ENCODE measurements around the gene LZTS3.

LZTS3 gene

DNA sequence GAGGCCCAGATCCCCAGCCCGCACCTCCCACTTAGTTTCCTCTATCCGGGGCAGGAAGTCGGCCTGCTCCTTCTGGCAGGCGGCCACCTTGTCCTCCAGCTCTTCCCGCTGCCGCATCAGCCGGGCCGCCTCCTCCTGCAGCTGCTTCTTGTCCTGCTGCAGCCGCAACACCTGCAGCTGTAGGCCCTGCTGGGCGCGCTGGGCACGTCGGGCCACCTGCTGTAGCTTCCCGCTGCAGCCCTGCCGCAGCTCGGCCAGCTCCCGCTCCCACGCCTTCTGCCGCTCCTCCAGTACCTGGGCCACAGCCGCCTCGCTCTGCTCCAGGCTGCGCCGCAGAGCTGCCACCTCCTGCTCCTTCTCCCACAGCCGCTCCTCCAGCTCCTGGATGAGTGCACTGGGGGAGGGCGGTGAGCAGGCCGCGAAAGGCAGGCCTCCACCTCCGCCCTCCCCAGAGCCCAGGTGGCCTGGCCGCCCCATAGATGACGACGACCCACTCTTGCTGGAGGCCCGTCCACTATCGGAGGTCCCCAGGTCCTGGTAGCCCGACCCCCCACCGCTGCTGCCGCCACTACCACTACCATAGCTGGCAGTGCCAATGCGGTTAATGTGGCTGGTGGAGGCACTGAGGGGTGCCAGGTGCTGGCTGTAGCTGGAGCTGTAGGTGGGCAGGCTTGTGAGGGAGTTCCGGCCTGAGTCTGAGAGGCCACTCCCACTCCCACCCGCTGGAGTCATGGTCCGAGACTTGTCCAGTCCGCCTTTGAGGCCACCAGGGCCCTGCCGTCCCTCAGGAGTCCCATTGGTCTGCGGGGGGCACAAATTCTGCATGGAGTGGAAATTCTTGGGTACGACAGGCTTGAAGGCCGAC, 7.6 kb downstream of the LZTS3 start:
- TF ChIP-seq CTCF (IDR thresholded peaks at IDR 0.05; ENCODE audit: control insufficient read depth, extremely low read depth, insufficient read depth): no peak
- H3K4me3 ChIP-seq (ENCODE audit: low read depth, low read length): no peak overlapping the region
- no peak for DNase-seq (ENCODE audit: low read depth)

GRCh38 chr20:3164763-3165410, 8.5 kb downstream of the LZTS3 start:
- TF ChIP-seq CTCF (IDR thresholded peaks at IDR 0.05; ENCODE audit: control insufficient read depth, extremely low read depth, insufficient read depth): no peak
- DNase-seq (ENCODE audit: low read depth): no peak

DNA sequence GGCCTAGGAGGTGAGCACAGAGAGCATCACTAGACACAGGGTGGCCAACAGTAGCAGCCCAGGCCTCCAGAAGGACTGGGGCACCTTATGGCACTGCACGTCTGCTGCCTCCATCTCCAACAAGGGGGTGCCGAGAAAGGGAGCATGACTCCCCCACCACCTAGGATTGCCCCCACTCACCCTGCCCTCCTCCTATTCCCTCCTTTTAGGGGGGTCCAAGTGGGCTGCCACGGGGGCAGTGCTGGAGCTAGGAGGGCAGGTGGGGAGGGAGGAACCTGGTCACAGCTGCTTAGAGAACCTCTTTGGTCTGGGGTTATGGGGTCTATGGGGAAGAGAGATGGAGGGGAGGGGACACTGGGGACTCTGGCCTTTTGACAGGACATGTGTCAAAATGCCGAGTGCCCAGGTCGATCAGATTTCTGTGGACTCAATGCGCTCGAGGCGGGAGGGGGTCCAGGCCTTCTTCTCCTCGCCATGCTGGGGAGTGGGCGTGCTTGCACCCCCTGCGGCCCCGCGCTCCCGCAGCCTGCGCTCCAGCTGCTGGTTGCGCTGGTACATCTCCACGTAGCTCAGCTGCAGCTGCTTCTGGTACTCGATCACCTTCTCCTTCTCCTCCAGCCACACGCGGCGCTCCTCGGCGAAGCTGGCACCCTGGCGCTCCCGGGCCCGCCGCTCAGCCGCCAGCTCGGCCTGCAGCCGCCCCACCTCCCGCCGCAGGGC, 9.1 kb downstream of the LZTS3 start:
- H3K4me3 ChIP-seq (ENCODE audit: low read depth, low read length): no peak overlapping the region
- no peak for TF ChIP-seq CTCF (IDR thresholded peaks at IDR 0.05; ENCODE audit: control insufficient read depth, extremely low read depth, insufficient read depth)
- no peak for DNase-seq (ENCODE audit: low read depth)

More at GRCh38 chr20:3164763-3165410, 8.5 kb downstream of the LZTS3 start:
- no peak overlapping the region for H3K4me3 ChIP-seq (ENCODE audit: low read depth, low read length)

GRCh38 chr20:3163099-3164042, 10.0 kb downstream of the LZTS3 start:
- no peak for DNase-seq (ENCODE audit: low read depth)
- no peak for TF ChIP-seq CTCF (IDR thresholded peaks at IDR 0.05; ENCODE audit: control insufficient read depth, extremely low read depth, insufficient read depth)
- H3K4me3 ChIP-seq (ENCODE audit: low read depth, low read length): no peak overlapping the region

GRCh38 chr20:3162080-3162611, 11.2 kb downstream of the LZTS3 start:
- DNase-seq (ENCODE audit: low read depth): no peak
- no peak overlapping the region for H3K4me3 ChIP-seq (ENCODE audit: low read depth, low read length)
- no peak for TF ChIP-seq CTCF (IDR thresholded peaks at IDR 0.05; ENCODE audit: control insufficient read depth, extremely low read depth, insufficient read depth)

Data from LNCaP clone FGC (cell line).